Medulla oblongata (tissue), 1 donor: ENCODE measurements around the gene PSENEN.
"Not testable (repeated sequence)": the region's sequence is repeated elsewhere in the genome, so short reads cannot be mapped to it uniquely, and the experiment has no call there.

Source experiments
- DNase-seq: peaks from one replicate; pipeline ENCODE4 v3.0.0-alpha.2; 2015; ENCODE audit errors: extremely low spot score

The PSENEN gene

GRCh38 chr19:35718345-35719041 is 27.0 kb upstream of the PSENEN start:
- no peak for DNase-seq

- DNase-seq: no peak
Observed at GRCh38 chr19:35719402-35720162, 25.9 kb upstream of the PSENEN start.

DNA sequence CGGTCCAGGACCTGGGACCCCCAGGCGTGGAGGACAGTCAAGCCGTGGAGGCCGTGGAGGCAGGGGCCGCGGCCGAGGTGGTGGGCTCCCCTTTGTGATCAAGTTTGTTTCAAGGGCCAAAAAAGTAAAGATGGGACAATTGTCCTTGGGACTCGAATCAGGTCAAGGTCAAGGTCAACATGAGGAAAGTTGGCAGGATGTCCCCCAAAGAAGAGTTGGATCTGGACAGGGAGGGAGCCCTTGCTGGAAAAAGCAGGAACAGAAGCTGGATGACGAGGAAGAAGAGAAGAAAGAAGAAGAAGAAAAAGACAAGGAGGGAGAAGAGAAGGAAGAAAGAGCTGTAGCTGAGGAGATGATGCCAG is 25.3 kb upstream of the PSENEN start:
- DNase-seq: no peak

DNA sequence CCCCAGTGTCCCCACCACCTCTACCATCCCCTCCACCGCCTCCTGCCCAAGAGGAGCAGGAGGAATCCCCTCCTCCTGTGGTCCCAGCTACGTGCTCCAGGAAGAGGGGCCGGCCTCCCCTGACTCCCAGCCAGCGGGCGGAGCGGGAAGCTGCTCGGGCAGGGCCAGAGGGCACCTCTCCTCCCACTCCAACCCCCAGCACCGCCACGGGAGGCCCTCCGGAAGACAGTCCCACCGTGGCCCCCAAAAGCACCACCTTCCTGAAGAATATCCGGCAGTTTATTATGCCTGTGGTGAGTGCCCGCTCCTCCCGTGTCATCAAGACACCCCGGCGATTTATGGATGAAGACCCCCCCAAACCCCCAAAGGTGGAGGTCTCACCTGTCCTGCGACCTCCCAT is 24.8 kb upstream of the PSENEN start:
- no peak for DNase-seq

- no peak for DNase-seq
Observed at GRCh38 chr19:35721374-35721773, 24.1 kb upstream of the PSENEN start.

GRCh38 chr19:35722461-35722860 is 23.0 kb upstream of the PSENEN start:
- no peak for DNase-seq

DNA sequence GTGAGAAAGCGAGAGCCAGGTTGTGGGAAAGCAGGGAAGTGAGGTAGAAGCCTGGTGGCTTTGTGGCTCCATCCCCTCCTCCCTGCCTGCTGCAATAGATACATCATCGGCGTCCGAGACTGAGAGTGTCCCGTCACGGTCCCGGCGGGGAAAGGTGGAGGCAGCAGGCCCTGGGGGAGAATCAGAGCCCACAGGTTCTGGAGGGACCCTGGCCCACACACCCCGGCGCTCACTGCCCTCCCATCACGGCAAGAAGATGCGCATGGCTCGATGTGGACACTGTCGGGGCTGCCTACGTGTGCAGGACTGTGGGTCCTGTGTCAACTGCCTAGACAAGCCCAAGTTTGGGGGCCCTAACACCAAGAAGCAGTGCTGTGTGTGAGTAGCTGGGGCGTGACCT is 22.6 kb upstream of the PSENEN start:
- no peak for DNase-seq

DNA sequence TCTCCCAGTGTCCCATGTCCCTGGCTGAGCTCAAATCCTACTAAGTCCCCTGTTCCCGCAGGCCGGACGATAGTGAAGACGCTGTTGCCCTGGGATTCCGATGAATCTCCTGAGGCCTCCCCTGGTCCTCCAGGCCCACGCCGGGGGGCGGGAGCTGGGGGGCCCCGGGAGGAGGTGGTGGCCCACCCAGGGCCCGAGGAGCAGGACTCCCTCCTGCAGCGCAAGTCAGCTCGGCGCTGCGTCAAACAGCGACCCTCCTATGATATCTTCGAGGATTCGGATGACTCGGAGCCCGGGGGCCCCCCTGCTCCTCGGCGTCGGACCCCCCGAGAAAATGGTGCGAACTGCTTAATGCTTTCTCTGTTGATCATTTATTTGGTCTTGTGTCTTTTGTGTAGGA is 21.8 kb upstream of the PSENEN start:
- no peak for DNase-seq

DNA sequence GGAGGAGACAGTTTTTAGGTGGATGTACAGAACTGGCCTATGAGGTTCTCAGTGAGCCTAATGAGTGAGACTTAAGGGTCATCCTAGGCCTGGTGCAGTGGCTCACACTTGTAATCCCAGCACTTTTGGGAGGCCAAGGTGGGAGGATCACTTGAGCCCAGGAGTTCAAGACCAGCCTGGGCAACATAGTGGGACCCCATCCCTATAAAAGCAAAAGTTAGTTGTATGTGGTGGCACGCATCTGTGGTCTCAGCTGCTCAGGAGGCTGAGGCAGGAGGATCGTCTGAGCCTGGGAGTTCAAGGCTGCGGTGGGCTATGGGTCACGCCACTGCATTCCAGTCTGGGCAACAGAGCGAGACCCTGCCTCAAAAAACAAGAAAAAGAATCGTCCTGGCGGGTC is 21.3 kb upstream of the PSENEN start:
- DNase-seq: not testable (repeated sequence)

GRCh38 chr19:35724560-35724959 is 20.9 kb upstream of the PSENEN start:
- no peak for DNase-seq

- DNase-seq: no peak
Observed at GRCh38 chr19:35725216-35725861, 20.1 kb upstream of the PSENEN start.

GRCh38 chr19:35727053-35727955 is 18.1 kb upstream of the PSENEN start:
- no peak for DNase-seq

- no peak for DNase-seq
Observed at GRCh38 chr19:35727956-35728706, 17.3 kb upstream of the PSENEN start.

- no peak for DNase-seq
Observed at GRCh38 chr19:35729021-35729420, 16.4 kb upstream of the PSENEN start.

DNA sequence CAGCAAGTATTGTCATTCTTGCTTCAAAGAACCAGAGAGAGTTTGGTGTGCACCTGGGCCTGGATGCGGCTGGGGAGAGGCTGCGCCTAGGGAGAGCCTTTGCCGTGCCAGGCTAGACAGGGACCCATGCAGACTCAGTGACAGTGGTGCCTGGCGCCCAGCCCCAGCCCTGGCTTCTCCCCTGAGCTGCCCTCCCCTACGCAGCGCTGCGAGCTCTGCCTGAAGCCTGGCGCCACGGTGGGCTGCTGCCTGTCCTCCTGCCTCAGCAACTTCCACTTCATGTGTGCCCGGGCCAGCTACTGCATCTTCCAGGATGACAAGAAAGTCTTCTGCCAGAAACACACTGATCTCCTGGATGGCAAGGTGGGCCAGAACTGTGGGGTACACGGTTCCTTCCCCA is 15.7 kb upstream of the PSENEN start:
- no peak for DNase-seq

- DNase-seq: no peak
Observed at GRCh38 chr19:35730326-35730725, 15.1 kb upstream of the PSENEN start.

GRCh38 chr19:35731353-35731752 is 14.1 kb upstream of the PSENEN start:
- DNase-seq: no peak

DNA sequence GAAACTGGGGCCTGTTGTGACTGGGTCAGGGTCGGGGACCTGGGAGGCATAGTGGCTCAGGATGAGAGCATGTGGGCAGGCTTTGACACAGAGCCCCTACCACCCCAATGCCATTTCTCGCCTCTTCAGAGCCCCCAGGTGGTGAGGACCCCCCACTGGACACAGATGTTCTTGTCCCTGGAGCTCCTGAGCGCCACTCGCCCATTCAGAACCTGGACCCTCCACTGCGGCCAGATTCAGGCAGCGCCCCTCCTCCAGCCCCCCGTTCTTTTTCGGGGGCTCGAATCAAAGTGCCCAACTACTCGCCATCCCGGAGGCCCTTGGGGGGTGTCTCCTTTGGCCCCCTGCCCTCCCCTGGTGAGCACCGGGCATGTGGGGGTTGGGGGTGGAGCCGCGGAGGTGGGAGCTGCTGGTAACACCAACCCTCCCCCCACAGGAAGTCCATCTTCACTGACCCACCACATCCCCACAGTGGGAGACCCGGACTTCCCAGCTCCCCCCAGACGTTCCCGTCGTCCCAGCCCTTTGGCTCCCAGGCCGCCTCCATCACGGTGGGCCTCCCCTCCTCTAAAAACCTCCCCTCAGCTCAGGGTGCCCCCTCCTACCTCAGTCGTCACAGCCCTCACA is 13.6 kb upstream of the PSENEN start:
- DNase-seq: no peak

DNA sequence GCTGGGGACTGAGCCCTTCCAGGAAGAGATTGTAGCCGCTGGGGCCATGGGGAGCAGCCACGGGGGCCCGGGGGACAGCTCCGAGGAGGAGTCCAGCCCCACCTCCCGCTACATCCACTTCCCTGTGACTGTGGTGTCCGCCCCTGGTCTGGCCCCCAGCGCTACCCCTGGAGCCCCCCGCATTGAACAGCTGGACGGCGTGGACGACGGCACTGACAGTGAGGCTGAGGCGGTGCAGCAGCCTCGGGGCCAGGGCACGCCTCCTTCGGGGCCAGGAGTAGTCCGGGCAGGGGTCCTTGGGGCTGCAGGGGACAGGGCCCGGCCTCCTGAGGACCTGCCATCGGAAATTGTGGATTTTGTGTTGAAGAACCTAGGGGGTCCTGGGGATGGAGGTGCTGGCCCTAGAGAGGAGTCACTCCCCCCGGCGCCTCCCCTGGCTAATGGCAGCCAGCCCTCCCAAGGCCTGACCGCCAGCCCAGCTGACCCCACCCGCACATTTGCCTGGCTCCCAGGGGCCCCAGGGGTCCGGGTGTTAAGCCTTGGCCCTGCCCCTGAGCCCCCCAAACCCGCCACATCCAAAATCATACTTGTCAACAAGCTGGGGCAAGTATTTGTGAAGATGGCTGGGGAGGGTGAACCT is 12.8 kb upstream of the PSENEN start:
- DNase-seq: no peak
